ENCODE measurements around the gene SH3D19. TPM values are rescaled to one million over a fixed set of nuclear protein-coding genes. Genes with fewer than 3 reads are reported as not detected.

SH3D19 gene
- total RNA-seq, 2 donors from 2014 or later, result 107 to 118 TPM

DNA sequence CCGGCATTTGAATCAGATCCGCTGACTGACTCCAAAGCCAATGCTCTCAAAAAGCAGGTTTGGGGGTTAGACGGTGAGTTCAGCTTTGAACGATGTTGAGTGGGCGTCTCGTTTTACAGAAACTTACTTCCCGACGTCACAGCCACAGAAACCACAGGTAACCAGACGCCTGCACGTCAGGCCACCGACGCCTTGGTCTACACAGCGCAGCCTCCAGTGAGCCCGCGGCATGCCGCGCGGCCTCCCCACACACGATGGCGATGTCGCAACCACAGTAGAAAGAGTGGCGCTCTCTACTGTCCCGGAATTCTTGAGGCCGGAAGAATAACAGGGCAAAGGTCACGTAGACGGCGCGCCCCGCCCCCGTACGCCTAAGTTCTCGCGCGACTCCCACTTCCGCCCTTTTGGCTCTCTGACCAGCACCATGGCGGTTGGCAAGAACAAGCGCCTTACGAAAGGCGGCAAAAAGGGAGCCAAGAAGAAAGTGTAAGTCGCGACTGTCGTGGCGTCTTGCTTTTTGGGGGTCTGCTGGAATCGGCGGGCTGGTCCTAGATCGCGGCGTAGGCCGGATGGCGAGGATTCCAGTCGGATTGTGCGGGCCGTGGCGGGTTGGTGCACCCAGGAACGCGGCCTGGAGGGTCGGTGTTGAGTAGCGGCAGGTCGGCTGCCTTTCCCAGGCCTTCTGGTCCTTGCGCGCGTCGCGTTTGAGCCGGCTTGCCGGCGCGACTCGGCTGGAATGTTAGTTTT, 226.0 kb downstream of the SH3D19 start, which contains the start of gene RPS3A:
Gene RPS3A, plus strand, starts transcription at position 400 of the 747 bp plus-strand sequence. Its CDS starts 25 bp downstream, at position 425.
- Histone ChIP-seq H3K4me3 (peak within 1 kb of the TSS; percentile 76 to 90), H3K27ac (peak within 1 kb of the TSS; percentile 88 to 91), H3K9me3 (no peaks in the 10 kb centered on the region), H3K27me3 (no peaks in the 10 kb centered on the region), H3K36me3 (peaks cover 38% of the 10 kb centered on the region), H3K4me1 (peaks cover 0 to 21% of the 10 kb centered on the region in 2 donors)
- TF ChIP-seq, protein P1, sequence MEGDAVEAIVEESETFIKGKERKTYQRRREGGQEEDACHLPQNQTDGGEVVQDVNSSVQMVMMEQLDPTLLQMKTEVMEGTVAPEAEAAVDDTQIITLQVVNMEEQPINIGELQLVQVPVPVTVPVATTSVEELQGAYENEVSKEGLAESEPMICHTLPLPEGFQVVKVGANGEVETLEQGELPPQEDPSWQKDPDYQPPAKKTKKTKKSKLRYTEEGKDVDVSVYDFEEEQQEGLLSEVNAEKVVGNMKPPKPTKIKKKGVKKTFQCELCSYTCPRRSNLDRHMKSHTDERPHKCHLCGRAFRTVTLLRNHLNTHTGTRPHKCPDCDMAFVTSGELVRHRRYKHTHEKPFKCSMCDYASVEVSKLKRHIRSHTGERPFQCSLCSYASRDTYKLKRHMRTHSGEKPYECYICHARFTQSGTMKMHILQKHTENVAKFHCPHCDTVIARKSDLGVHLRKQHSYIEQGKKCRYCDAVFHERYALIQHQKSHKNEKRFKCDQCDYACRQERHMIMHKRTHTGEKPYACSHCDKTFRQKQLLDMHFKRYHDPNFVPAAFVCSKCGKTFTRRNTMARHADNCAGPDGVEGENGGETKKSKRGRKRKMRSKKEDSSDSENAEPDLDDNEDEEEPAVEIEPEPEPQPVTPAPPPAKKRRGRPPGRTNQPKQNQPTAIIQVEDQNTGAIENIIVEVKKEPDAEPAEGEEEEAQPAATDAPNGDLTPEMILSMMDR (IDR thresholded peaks at IDR 0.05), result peak; percentile 47 to 96
- DNase-seq (ENCODE audit: low spot score), result peak; percentile 98

DNA sequence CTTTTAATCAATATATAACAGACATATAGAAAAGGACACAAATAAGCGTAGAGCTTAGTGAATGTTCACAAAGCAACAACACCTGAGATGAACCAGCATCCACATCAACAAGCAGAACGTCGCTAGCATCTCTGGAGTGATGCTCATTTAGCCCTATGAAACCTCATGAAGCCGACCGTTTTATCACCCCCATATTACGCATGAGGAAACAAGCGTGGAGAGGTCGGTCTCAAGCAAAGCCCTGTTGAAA, 226.5 kb downstream of the SH3D19 start:
- peak overlapping the region; percentile 19 to 76 for H3K4me3 ChIP-seq
- peaks cover 33% of the 10 kb centered on the region for H3K36me3 ChIP-seq
- DNase-seq (ENCODE audit: low spot score), result no peak
- no peaks in the 10 kb centered on the region for H3K27me3 ChIP-seq
- peak overlapping the region; percentile 35 for H3K27ac ChIP-seq
- H3K4me1 ChIP-seq, result peaks cover 0 to 21% of the 10 kb centered on the region in 2 donors
- TF ChIP-seq, protein P1 (IDR thresholded peaks at IDR 0.05), result no peak
- H3K9me3 ChIP-seq, result no peaks in the 10 kb centered on the region

DNA sequence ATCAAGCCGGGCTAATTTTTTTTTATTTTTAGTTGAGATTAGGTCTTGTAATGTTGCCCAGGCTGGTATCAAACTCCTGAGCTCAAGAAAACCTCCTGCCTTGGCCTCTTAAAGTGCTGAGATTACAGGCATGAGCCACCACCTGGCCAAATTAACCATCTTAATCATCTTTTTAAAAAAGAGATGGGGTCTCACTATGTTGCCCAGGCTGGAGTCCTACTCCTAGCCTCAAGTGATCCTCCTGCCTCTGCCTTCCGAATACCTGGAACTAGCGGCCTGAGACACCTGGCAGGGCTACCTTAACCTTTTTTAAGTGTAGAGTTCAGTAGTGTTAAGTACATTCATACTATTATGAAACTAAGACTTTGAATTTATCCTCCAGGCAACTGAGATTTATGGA, 227.6 kb downstream of the SH3D19 start:
- H3K27me3 ChIP-seq, result no peaks in the 10 kb centered on the region
- peaks cover 0 to 21% of the 10 kb centered on the region in 2 donors for H3K4me1 ChIP-seq
- H3K4me3 ChIP-seq, result no peak overlapping the region
- DNase-seq (ENCODE audit: low spot score), result no peak
- no peak overlapping the region for H3K27ac ChIP-seq
- no peaks in the 10 kb centered on the region for H3K9me3 ChIP-seq
- H3K36me3 ChIP-seq, result peaks cover 21% of the 10 kb centered on the region
- TF ChIP-seq, protein P1 (IDR thresholded peaks at IDR 0.05), result no peak

DNA sequence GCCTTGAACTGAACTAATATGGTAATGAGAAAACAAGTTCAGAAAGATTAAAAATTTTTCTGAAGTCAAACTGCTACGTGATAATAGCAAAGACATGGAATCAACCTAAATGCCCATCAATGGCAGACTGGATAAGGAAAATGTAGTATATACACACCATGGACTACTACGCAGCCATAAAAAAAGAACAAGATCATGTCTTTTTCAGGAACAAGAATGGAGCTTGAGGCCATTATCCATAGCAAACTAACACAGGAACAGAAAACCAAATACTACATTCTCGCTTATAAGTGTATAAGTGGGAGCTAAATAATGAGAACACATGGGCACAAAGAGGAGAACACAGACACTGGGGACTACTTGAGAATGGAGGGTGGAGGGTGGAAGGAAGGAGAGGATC, 230.3 kb downstream of the SH3D19 start:
- Histone ChIP-seq H3K27me3 (no peaks in the 10 kb centered on the region), H3K4me1 (no peaks in the 10 kb centered on the region), H3K36me3 (no peaks in the 10 kb centered on the region), H3K4me3 (no peak overlapping the region), H3K27ac (no peak overlapping the region), H3K9me3 (no peaks in the 10 kb centered on the region)
- DNase-seq (ENCODE audit: low spot score), result no peak
- TF ChIP-seq, protein P1 (IDR thresholded peaks at IDR 0.05), result no peak

DNA sequence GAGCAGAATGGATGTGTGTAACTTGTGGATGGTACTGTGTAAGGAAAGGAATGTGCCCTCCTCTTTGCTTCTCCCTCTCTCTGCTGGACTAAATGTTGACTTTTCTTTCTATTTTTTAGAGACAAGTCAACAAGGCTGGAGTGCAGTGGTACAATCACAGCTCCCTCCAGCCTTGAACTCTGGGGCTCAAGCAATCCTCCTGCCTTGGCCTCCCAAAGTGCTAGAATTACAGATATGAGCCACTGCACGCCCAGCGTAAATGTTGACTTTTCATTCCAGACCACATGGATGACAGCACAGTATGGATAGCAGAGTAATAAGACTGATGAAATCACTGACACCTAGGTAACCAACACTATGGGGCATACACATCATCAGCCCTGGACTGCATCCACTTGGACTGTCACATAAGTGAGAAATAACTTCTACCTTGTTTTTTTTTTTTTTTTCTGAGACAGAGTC, 231.1 kb downstream of the SH3D19 start:
- no peaks in the 10 kb centered on the region for H3K36me3 ChIP-seq
- H3K4me3 ChIP-seq, result no peak overlapping the region

More for the DNA sequence above, 231.1 kb downstream of the SH3D19 start:
- H3K4me1 ChIP-seq, result no peaks in the 10 kb centered on the region
- no peak overlapping the region for H3K27ac ChIP-seq
- TF ChIP-seq, protein P1 (IDR thresholded peaks at IDR 0.05), result no peak
- H3K27me3 ChIP-seq, result no peaks in the 10 kb centered on the region
- no peaks in the 10 kb centered on the region for H3K9me3 ChIP-seq
- no peak for DNase-seq (ENCODE audit: low spot score)

Data from right atrium auricular region (tissue), 2 donors.